K562 (cell line): ENCODE results near the gene ST14. TPM values are rescaled to one million over a fixed set of nuclear protein-coding genes. Genes with fewer than 3 reads are reported as not detected.

Experiments
- DLX4 ChIP-seq: fragments of 250-450 bp; sonication (Bioruptor Pico); IDR thresholded peaks from 2 replicates; pipeline ENCODE4 v1.6.1; 2021; ENCODE audit warnings: mild to moderate bottlenecking
- DNMT1 ChIP-seq: fragments of 450-650 bp; IDR thresholded peaks from 2 replicates; pipeline ENCODE4 v1.6.1; 2016; ENCODE audit warnings: antibody characterized with exemption, mild to moderate bottlenecking
- HLTF ChIP-seq: fragments of 450-650 bp; IDR thresholded peaks from 2 replicates; pipeline ENCODE4 v1.6.1; 2016
- MED1 ChIP-seq: sonication (generic); formaldehyde crosslinking; IDR thresholded peaks from 2 replicates; pipeline ENCODE4 v1.8.1; 2023; ENCODE audit warnings: missing genetic modification reagents, borderline replicate concordance
- PML ChIP-seq: IDR thresholded peaks from 2 replicates; pipeline ENCODE4 v1.6.1; 2012; ENCODE audit warnings: low read length, inconsistent platforms
- PRMT5 ChIP-seq: sonication (generic); formaldehyde crosslinking; IDR thresholded peaks from 2 replicates; pipeline ENCODE4 v1.5.0; 2020; ENCODE audit warnings: missing genetic modification reagents
- RBBP5 ChIP-seq: fragments of 200-600 bp; sonication (generic); IDR thresholded peaks from 2 replicates; pipeline ENCODE4 v1.6.1; 2012; ENCODE audit warnings: borderline replicate concordance, mild to moderate bottlenecking, low read length, control low read depth, inconsistent platforms; ENCODE audit not compliant: insufficient read depth, poor library complexity, severe bottlenecking
- SPI1 ChIP-seq: IDR thresholded peaks from 2 replicates; pipeline ENCODE4 v1.6.1; 2011; ENCODE audit warnings: low read depth, low read length, control low read depth, borderline replicate concordance
- SREBF1 ChIP-seq: fragments of 150-350 bp; IDR thresholded peaks from 2 replicates; pipeline ENCODE4 v1.6.1; 2014; ENCODE audit warnings: antibody characterized with exemption, low read depth, low read length, borderline replicate concordance
- STAT5A ChIP-seq: IDR thresholded peaks from 2 replicates; pipeline ENCODE4 v1.6.1; 2012; ENCODE audit warnings: low read length, inconsistent platforms, borderline replicate concordance
- TBL1XR1 ChIP-seq, 2 experiments: IDR thresholded peaks; 2 replicates each; pipeline ENCODE4 v1.6.1; 2012; ENCODE audit warnings: improper control_type of control experiment in 2 of 2, low read length in 2 of 2, mild to moderate bottlenecking in 1 of 2
- XRCC5 ChIP-seq: fragments of 200-400 bp; formaldehyde crosslinking; IDR thresholded peaks from 2 replicates; pipeline ENCODE4 v1.6.1; 2017; ENCODE audit warnings: low read depth, mild to moderate bottlenecking, low read length
- ZBTB1 ChIP-seq: sonication (generic); formaldehyde crosslinking; IDR thresholded peaks from 2 replicates; pipeline ENCODE4 v1.8.1; 2023; ENCODE audit warnings: missing genetic modification reagents, low read depth, mild to moderate bottlenecking, borderline replicate concordance
- ZKSCAN8 ChIP-seq: fragments of 200-800 bp; sonication (Bioruptor generic); IDR thresholded peaks from 2 replicates; pipeline ENCODE4 v1.6.1; 2016; ENCODE audit warnings: missing genetic modification characterization, missing compliant biosample characterization
- ZNF134 ChIP-seq: fragments of 250-450 bp; sonication (Bioruptor Pico); conservative IDR thresholded peaks from 2 replicates; pipeline ENCODE4 v1.4.0; 2020
- ZNF384 ChIP-seq: IDR thresholded peaks from 2 replicates; pipeline ENCODE4 v1.6.1; 2012; ENCODE audit warnings: low read depth, low read length, improper control_type of control experiment
- ZNF766 ChIP-seq: fragments of 200-800 bp; sonication (Bioruptor generic); conservative IDR thresholded peaks from 2 replicates; pipeline ENCODE4 v1.6.1; 2016; ENCODE audit warnings: missing genetic modification characterization, missing compliant biosample characterization
- polyA plus RNA-seq, 8 experiments: library from polyadenylated mRNA; depleted of rRNA in 4 of 8; stranded (reverse) in 5 of 8; unstranded in 3 of 8; fragments of >200 nt; fragmentation: Nextera tagmentation in 2 of 8; fragmentation: Illumina TruSeq in 1 of 8; extraction: Ambion mirVana in 2 of 8; extraction: Trizol in 1 of 8; gene quantifications; 2 replicates each; pipeline versions ENCODE4 v1.2.1 to v1.2.3, GENCODE V29; 2011 to 2014; ENCODE audit warnings: inconsistent platforms in 1 of 8, missing spikeins in 1 of 8
- total RNA-seq, 7 experiments: library from RNA; depleted of rRNA in 6 of 7; stranded (reverse); fragments of >200 nt in 6 of 7; fragmentation: Illumina TruSeq in 2 of 7; extraction: Trizol in 2 of 7; gene quantifications; 2 replicates each; pipeline versions ENCODE4 v1.2.1 to v1.2.3, GENCODE V29; 2011 to 2021; ENCODE audit warnings: low replicate concordance in 1 of 7
- TF ChIP-seq, protein P1 (sequence below): fragments of 250-450 bp; sonication (Bioruptor Pico); IDR thresholded peaks from 2 replicates; pipeline ENCODE4 v1.5.0; 2020; ENCODE audit warnings: mild to moderate bottlenecking
- TF ChIP-seq, protein P2 (sequence below): sonication (generic); formaldehyde crosslinking; IDR thresholded peaks from 2 replicates; pipeline ENCODE4 v1.8.0; 2023; ENCODE audit warnings: missing genetic modification reagents, mild to moderate bottlenecking, borderline replicate concordance
- TF ChIP-seq, protein P3 (sequence below): IDR thresholded peaks from 2 replicates; pipeline ENCODE4 v1.6.1; 2014; ENCODE audit warnings: antibody characterized with exemption

ST14 gene
- total and polyA plus RNA-seq, 9 of the 15 experiments (the other 6 are each of a cell fraction or from before 2014, with no cell fraction given): 0.08 to 0.20 TPM; not detected in 7

- TF ChIP-seq STAT5A (no peak), TBL1XR1 (IDR thresholded peaks at IDR 0.05; ENCODE audit: low read length in 2 of 2) (no peak), PML (no peak), ZBTB1 (CRISPR knock-in tag) (no peak), HLTF (no peak), ZNF384 (no peak), SREBF1 (no peak), ZKSCAN8 (no peak), ZNF134 (CRISPR knock-in tag) (no peak), ZNF766 (CRISPR knock-in tag) (no peak), MED1 (no peak), DLX4 (CRISPR knock-in tag) (no peak), SPI1 (no peak), DNMT1 (no peak), PRMT5 (CRISPR knock-in tag) (no peak), RBBP5 (peak; percentile 44), XRCC5 (no peak)
- TF ChIP-seq, protein P1, sequence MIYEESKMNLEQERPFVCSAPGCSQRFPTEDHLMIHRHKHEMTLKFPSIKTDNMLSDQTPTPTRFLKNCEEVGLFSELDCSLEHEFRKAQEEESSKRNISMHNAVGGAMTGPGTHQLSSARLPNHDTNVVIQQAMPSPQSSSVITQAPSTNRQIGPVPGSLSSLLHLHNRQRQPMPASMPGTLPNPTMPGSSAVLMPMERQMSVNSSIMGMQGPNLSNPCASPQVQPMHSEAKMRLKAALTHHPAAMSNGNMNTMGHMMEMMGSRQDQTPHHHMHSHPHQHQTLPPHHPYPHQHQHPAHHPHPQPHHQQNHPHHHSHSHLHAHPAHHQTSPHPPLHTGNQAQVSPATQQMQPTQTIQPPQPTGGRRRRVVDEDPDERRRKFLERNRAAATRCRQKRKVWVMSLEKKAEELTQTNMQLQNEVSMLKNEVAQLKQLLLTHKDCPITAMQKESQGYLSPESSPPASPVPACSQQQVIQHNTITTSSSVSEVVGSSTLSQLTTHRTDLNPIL (CRISPR knock-in tag): no peak
- TF ChIP-seq, protein P2, sequence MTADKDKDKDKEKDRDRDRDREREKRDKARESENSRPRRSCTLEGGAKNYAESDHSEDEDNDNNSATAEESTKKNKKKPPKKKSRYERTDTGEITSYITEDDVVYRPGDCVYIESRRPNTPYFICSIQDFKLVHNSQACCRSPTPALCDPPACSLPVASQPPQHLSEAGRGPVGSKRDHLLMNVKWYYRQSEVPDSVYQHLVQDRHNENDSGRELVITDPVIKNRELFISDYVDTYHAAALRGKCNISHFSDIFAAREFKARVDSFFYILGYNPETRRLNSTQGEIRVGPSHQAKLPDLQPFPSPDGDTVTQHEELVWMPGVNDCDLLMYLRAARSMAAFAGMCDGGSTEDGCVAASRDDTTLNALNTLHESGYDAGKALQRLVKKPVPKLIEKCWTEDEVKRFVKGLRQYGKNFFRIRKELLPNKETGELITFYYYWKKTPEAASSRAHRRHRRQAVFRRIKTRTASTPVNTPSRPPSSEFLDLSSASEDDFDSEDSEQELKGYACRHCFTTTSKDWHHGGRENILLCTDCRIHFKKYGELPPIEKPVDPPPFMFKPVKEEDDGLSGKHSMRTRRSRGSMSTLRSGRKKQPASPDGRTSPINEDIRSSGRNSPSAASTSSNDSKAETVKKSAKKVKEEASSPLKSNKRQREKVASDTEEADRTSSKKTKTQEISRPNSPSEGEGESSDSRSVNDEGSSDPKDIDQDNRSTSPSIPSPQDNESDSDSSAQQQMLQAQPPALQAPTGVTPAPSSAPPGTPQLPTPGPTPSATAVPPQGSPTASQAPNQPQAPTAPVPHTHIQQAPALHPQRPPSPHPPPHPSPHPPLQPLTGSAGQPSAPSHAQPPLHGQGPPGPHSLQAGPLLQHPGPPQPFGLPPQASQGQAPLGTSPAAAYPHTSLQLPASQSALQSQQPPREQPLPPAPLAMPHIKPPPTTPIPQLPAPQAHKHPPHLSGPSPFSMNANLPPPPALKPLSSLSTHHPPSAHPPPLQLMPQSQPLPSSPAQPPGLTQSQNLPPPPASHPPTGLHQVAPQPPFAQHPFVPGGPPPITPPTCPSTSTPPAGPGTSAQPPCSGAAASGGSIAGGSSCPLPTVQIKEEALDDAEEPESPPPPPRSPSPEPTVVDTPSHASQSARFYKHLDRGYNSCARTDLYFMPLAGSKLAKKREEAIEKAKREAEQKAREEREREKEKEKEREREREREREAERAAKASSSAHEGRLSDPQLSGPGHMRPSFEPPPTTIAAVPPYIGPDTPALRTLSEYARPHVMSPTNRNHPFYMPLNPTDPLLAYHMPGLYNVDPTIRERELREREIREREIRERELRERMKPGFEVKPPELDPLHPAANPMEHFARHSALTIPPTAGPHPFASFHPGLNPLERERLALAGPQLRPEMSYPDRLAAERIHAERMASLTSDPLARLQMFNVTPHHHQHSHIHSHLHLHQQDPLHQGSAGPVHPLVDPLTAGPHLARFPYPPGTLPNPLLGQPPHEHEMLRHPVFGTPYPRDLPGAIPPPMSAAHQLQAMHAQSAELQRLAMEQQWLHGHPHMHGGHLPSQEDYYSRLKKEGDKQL: no peak
- TF ChIP-seq, protein P3, sequence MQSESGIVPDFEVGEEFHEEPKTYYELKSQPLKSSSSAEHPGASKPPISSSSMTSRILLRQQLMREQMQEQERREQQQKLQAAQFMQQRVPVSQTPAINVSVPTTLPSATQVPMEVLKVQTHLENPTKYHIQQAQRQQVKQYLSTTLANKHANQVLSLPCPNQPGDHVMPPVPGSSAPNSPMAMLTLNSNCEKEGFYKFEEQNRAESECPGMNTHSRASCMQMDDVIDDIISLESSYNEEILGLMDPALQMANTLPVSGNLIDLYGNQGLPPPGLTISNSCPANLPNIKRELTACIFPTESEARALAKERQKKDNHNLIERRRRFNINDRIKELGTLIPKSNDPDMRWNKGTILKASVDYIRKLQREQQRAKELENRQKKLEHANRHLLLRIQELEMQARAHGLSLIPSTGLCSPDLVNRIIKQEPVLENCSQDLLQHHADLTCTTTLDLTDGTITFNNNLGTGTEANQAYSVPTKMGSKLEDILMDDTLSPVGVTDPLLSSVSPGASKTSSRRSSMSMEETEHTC: no peak
Observed at GRCh38 chr11:130163346-130164220, 4.0 kb downstream of the ST14 start (continued).
